ENCODE measurements around the gene FAM107B.

FAM107B gene

DNA sequence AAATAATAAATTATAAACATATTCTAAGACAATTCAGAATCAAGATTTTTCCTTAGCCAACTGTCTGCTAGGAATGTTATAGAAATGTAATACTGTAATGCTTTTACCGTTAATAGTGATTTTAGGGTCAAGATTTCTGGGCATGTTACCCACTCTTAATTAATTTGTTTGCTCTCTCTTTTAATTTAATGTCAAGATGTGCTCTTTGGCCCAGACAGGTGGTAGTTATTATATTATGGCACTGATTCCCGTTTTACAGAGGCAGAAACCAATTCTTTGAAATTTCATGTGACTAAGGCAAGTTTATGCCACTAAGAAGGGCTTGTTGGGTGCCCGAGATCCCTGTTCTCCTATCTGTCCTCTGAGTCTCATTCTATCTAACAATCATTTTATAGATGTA, 959 bp upstream of the FAM107B start:
- DNase-seq: no peak

GRCh38 chr10:14774214-14774580, 500 bp downstream of the FAM107B start:
- DNase-seq: no peak

DNA sequence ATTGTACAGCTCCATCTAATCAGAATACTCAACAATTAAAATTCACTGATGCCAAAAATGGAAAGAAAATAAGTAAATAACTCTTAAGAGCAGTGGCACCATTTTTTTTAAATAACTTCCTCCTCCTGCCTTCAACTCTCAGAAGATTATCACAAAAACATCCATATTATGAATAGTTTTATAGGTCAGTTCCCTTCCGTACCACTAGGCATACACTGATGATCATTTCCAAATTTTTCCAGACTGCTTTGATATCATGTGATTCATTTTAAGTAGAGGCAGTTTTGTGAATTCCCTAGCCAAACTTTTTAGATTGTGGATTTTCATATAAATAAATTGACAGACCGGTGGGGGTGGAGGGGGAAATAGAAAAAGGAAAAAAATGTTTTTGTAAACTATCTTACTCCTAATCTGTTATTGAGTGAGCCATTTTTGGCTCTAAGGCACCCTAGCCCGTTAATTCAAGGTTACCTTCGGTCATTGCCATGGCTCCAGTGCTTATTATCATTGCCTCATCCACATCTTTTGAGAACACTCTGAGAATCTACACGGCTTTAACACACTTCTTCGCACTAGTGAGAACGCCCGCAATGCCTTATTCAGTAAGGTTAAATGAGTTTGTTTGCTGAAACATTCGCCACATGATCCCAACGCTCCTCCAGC, 1.0 kb downstream of the FAM107B start:
- DNase-seq: no peak

GRCh38 chr10:14772399-14772798, 2.3 kb downstream of the FAM107B start:
- no peak for DNase-seq

DNA sequence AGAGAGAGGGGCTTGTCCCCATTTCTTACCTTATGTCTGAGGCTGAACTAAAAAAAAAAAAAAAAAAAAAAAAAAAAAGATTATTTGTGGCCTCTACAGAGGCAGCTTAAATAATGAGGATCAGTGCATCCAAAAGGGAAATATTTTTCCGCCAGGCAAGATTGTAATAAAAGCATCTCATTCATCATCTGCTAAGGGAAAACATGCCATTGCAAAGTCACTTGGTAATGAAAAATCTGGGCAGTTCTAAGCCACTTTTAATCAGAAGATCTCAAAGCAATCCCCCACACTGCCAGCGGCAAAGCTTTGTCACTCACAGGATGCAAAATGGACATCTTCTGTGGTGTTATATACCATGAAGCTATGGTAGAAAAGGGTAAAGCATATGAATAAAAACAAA, 3.8 kb downstream of the FAM107B start:
- no peak for DNase-seq

DNA sequence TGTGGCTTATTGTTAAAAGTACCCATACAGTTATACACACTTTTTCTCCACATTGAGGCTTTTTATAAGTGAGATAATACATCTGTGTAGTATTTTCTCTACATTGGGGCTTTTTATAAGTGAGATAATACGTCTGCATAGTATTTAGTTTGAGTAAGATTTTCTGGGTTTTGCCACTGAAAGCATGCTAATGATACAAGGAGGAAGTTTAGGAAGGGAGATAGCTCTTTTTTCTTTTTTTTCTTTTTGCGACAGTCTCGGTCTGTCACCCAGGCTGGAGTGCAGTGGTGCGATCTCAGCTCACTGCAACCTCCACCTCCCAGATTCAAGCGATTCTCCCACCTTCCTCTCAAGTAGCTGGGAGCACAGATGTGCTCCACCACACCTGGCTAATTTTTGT, 13.3 kb downstream of the FAM107B start:
- DNase-seq: no peak

GRCh38 chr10:14758994-14759664, 15.6 kb downstream of the FAM107B start:
- no peak for DNase-seq

DNA sequence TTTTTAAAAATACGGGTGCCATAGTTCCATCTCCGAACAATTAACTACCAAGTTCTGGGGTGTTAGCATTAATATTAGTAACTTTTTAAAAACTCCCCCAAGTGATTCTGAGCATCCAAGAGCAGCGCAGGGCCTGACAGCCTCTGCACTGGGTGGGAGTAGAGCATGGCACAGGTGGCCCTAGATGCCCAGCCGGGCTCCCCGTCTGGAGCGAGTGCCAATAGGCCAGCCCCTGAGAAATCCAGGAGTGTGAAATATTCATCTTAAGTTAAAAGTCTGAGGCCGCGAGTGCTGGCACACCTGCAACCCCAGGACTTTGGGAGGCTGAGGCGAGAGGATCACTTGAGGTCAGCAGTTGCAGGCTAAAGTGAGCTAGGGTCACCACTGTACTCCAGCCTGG, 16.2 kb downstream of the FAM107B start:
- DNase-seq: no peak

GRCh38 chr10:14757986-14758385, 16.7 kb downstream of the FAM107B start:
- no peak for DNase-seq

DNA sequence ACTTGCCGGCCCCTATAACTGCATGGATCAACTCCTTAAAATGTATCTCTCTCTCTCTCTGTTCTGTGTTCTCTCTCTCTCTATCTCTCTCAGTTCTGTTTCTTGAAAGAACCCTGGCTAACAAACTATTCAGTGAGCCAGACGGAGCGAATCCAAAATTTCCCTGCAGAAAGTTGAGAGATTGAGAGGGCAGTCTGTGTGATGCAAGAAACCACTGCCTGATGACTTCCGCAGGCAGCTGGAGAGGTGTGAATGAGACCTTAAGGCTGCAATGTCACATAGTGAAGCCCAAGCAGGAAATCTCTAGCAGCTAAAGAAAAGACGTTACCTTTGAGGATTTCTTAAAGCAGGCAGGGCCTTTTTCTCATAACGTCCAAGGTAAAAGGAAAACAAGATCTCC, 17.3 kb downstream of the FAM107B start:
- DNase-seq: no peak

DNA sequence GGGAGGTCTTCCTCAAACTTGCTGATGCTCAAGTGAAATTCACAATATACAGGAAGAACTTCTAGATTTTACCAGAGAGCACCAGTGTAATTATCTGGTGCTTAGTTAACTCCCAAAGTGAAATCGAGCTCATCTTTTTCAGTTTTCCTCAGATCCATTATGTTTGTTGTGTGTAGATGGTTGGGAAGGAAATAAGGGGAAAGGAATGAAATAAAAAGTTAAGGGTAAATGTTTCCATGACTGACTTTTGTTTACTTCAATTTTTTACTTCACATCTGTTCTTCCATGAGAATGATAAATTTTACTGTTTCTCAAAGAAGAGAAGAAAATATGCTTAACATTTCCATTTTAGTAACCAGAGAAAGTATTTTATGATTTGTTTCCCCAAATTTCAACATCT, 21.3 kb downstream of the FAM107B start:
- DNase-seq: no peak

- no peak for DNase-seq
Observed at GRCh38 chr10:14751921-14752320, 22.8 kb downstream of the FAM107B start.

DNA sequence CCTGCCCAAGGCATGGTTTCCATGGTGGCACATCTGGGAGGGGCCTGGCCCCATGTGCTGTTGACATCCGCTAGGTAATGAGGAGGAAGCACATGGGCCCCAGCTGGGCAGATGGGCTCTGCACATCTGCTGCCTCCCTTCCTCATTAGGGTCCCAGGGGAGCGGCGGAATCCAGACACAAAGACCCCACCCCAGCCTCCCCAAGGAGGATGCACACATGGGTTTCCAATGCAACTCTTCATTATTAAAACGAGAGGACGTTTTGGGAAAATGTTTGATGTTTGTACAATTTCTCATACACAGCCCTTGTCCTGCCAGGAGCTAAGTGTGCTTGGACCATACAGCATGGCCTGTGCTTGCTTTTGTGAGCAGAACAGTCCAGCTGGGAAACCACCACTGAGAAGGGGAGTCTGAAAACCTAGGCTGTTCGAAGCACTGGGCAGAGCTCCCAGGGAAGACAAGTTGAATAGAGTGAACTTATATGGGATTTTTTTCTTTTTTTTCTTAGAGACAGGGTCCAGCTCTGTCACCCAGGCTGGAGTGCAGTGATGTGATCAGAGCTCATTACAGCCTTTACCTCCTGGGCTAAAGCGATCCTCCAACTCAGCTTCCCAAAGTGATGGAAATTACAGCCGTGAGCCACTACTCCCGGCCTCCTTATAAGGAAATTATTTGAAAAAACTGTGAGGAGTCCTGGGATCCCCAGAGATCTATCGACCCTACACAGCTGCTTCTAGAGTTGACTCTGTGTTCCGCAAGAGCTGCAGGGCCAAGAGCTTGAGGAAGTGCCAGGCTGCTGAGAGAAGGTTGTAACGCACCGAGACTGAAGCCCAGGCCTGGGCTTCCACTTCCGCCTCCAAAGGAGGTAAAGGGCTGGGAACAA, 23.4 kb downstream of the FAM107B start:
- no peak for DNase-seq

GRCh38 chr10:14749070-14749809, 25.5 kb downstream of the FAM107B start:
- DNase-seq: no peak

GRCh38 chr10:14748441-14748840, 26.3 kb downstream of the FAM107B start:
- DNase-seq: no peak

DNA sequence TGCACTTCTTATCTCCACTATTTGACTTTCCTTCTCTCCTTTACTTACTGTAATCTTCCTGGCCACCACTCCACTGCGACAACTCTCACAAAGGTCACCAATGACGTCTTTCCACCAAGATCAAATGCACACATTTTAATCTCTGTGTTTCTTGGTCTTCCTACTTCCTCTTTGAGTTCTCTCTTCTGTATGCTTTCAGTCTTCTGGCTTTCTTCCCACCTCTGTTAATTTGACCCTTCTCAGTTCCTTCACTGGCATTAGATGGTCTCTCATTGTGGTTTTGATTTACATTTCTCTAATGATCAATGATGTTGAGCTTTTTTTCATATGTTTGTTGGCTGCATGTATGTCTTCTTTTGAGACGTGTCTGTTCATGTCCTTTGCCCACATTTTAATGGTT, 31.9 kb downstream of the FAM107B start:
- DNase-seq: no peak

GRCh38 chr10:14742382-14742781, 32.3 kb downstream of the FAM107B start:
- DNase-seq: no peak

DNA sequence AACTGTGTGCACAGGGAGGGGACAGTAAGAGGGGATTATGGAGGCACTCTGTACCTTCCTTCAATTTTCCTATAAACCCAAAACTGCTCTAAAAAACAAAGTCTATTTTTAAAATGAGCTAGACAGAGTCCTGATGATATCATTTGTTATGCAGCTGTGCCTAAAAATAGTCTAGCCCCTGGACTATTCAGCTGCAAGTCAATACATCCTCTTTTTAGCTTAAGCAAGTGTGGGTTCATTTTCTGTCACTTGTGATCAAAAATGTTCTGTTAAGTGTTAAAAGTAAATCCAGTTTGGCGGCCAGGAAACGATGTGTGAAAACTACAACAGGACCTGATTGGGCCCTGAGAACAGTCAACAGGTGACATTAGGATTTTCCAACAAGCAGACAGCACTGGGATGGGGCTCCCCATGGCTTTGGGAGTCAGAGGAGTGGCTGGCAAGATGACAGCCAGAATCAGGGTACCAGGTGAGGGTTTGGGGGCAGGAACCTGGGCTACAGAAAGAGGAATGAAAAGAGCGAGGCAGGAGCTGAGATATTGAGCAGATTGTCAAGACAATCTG, 33.9 kb downstream of the FAM107B start:
- no peak for DNase-seq

GRCh38 chr10:14737808-14738545, 36.7 kb downstream of the FAM107B start:
- no peak for DNase-seq

- DNase-seq: no peak
Observed at GRCh38 chr10:14736600-14737081, 38.1 kb downstream of the FAM107B start.

- DNase-seq: no peak
Observed at GRCh38 chr10:14736043-14736442, 38.7 kb downstream of the FAM107B start.
